HL-60 (cell line): ENCODE results near the gene GPR142.

Experiments used
- DNase-seq, 2 experiments: peaks; one replicate each; pipeline ENCODE4 v3.0.0-alpha.2; 2010 to 2020; ENCODE audit warnings: low read depth in 1 of 2, low spot score in 1 of 2
- H3K27ac ChIP-seq: fragments of 250-450 bp; sonication (Bioruptor Pico); replicated peaks from 2 replicates; pipeline ENCODE4 v1.5.1; 2020; ENCODE audit warnings: mild to moderate bottlenecking, moderate library complexity
- H3K27me3 ChIP-seq: fragments of 250-450 bp; sonication (Bioruptor Pico); 2 replicates; pipeline ENCODE4 v1.5.1; 2021; ENCODE audit warnings: mild to moderate bottlenecking, moderate library complexity; ENCODE audit not compliant: insufficient read depth, poor library complexity, severe bottlenecking
- H3K4me3 ChIP-seq: replicated peaks from 2 replicates; pipeline ENCODE4 v1.5.1; 2011; ENCODE audit warnings: mild to moderate bottlenecking, control low read depth, low read length; ENCODE audit not compliant: insufficient read depth
- GABPA ChIP-seq: IDR thresholded peaks from 2 replicates; pipeline ENCODE4 v1.6.1; 2012; ENCODE audit warnings: low read depth
- POLR2AphosphoS5 ChIP-seq: IDR thresholded peaks from 2 replicates; pipeline ENCODE4 v1.6.1; 2012; ENCODE audit warnings: low read depth
- SPI1 ChIP-seq: IDR thresholded peaks from 2 replicates; pipeline ENCODE4 v1.6.1; 2012; ENCODE audit warnings: low read depth, mild to moderate bottlenecking, borderline replicate concordance
- TF ChIP-seq, protein P1 (sequence below): IDR thresholded peaks from one replicate; pipeline ENCODE4 v1.5.1; 2011; ENCODE audit warnings: low read length, control low read depth, inconsistent platforms; ENCODE audit not compliant: insufficient read depth
- TF ChIP-seq, protein P2 (sequence below): IDR thresholded peaks from 2 replicates; pipeline ENCODE4 v1.6.1; 2012; ENCODE audit warnings: low read depth; ENCODE audit not compliant: insufficient replicate concordance

Gene GPR142

DNA sequence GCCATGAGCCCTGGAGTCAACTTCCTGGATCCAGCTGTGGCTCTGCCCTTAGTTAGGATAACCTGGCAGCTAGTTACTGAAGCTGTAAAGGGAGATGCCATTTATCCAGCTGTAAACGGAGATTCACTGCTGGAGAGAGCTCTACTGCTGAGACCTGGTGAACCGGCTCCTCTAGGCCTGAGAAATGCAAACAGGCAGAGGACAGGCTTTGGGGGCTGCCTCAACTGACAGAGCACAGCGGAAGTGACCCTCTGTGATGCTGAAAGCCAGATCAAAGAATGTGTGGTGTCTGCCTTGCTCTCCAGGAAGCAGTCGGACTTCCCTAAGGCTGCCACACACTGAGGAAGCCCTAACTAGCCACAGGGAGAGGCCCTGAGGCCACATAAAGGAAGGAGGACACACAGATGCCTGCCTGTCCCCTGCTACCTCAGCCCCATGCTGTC, 42.7 kb downstream of the GPR142 start:
- TF ChIP-seq GABPA: no peak
- TF ChIP-seq, protein P1, sequence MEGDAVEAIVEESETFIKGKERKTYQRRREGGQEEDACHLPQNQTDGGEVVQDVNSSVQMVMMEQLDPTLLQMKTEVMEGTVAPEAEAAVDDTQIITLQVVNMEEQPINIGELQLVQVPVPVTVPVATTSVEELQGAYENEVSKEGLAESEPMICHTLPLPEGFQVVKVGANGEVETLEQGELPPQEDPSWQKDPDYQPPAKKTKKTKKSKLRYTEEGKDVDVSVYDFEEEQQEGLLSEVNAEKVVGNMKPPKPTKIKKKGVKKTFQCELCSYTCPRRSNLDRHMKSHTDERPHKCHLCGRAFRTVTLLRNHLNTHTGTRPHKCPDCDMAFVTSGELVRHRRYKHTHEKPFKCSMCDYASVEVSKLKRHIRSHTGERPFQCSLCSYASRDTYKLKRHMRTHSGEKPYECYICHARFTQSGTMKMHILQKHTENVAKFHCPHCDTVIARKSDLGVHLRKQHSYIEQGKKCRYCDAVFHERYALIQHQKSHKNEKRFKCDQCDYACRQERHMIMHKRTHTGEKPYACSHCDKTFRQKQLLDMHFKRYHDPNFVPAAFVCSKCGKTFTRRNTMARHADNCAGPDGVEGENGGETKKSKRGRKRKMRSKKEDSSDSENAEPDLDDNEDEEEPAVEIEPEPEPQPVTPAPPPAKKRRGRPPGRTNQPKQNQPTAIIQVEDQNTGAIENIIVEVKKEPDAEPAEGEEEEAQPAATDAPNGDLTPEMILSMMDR: no peak
- Histone ChIP-seq H3K27me3 (no peaks in the 10 kb centered on the region), H3K27ac (no peak overlapping the region), H3K4me3 (no peak overlapping the region)
- no peak for DNase-seq

DNA sequence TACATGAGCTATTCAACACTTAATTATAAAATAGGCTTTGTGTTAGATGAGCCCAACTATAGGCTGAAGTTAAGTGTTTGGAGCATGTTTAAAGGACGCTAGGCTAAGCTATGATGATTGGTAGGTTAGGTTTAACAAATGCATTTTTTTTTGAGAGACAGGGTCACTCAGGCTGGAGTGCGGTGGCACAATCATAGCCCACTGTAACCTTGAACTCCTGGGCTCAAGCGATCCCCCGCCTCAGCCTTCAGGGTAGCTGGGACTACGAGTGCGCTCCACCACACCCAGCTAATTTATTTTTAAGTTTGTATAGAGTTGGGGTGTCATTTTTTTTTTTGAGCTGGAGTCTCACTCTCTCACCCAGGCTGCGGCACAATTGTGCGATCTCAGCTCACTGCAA, 45.3 kb downstream of the GPR142 start:
- Histone ChIP-seq H3K27ac (no peak overlapping the region), H3K27me3 (no peaks in the 10 kb centered on the region), H3K4me3 (no peak overlapping the region)
- TF ChIP-seq, protein P2, sequence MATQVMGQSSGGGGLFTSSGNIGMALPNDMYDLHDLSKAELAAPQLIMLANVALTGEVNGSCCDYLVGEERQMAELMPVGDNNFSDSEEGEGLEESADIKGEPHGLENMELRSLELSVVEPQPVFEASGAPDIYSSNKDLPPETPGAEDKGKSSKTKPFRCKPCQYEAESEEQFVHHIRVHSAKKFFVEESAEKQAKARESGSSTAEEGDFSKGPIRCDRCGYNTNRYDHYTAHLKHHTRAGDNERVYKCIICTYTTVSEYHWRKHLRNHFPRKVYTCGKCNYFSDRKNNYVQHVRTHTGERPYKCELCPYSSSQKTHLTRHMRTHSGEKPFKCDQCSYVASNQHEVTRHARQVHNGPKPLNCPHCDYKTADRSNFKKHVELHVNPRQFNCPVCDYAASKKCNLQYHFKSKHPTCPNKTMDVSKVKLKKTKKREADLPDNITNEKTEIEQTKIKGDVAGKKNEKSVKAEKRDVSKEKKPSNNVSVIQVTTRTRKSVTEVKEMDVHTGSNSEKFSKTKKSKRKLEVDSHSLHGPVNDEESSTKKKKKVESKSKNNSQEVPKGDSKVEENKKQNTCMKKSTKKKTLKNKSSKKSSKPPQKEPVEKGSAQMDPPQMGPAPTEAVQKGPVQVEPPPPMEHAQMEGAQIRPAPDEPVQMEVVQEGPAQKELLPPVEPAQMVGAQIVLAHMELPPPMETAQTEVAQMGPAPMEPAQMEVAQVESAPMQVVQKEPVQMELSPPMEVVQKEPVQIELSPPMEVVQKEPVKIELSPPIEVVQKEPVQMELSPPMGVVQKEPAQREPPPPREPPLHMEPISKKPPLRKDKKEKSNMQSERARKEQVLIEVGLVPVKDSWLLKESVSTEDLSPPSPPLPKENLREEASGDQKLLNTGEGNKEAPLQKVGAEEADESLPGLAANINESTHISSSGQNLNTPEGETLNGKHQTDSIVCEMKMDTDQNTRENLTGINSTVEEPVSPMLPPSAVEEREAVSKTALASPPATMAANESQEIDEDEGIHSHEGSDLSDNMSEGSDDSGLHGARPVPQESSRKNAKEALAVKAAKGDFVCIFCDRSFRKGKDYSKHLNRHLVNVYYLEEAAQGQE: no peak
- TF ChIP-seq POLR2AphosphoS5: no peak
- TF ChIP-seq SPI1: no peak
- TF ChIP-seq GABPA: no peak
- TF ChIP-seq, protein P1: no peak
- no peak for DNase-seq

DNA sequence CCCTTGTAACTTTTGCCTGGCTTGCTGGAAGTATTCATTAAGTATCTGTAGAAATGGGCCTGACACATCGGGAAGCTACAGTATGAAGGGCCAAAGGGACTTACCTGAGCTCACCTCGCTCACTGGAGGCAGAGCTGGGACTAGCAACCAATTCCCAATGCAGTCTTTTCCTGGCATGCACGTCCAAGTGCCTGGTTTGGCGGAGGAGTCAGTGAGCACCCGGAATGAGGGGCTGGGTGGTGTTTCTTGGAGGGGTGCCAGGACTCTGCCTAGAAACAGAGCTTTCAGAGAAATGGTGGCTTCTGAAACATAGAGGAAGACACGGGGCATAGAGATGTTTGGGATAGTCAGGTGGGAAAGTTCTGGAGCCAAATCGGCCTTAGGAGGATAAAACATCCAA, 46.2 kb downstream of the GPR142 start:
- DNase-seq: no peak
- no peaks in the 10 kb centered on the region for H3K27me3 ChIP-seq
- H3K27ac ChIP-seq: no peak overlapping the region
- TF ChIP-seq, protein P1: no peak
- TF ChIP-seq GABPA (no peak), POLR2AphosphoS5 (no peak), SPI1 (no peak)
- TF ChIP-seq, protein P2: no peak
- no peak overlapping the region for H3K4me3 ChIP-seq

DNA sequence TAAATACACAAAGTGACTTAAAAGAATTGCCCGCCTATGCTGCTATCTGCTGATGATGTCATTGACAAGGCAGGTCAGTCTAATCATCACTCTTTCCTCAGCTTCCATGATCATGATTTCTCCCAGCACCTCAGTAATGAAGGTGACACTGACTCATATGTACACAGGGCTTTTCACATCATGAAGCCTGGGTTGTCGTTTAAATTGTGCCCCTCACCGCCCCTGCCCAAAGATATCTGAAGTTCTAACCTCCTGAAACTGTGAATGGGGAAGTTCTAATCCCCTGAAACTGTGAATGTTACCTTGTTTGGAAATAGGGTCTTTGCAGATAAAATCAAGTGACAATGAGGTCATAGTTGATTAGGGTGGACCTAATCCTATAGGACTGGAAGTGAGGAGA, 47.2 kb downstream of the GPR142 start:
- Histone ChIP-seq H3K27me3 (no peaks in the 10 kb centered on the region), H3K27ac (no peak overlapping the region), H3K4me3 (no peak overlapping the region)
- DNase-seq: no peak
- TF ChIP-seq POLR2AphosphoS5 (no peak), SPI1 (no peak), GABPA (no peak)
- TF ChIP-seq, protein P1: no peak
- TF ChIP-seq, protein P2: no peak
